GM21381 (cell line): ENCODE results near the gene DDX27.

Experiments used
- ATAC-seq: cut with Tn5 transposase; IDR thresholded peaks from one replicate; pipeline ENCODE4 v1.9.1; 2021; ENCODE audit warnings: mild to moderate bottlenecking, moderate library complexity; ENCODE audit not compliant: unreplicated experiment

The DDX27 gene

GRCh38 chr20:49245921-49246740 is 26.9 kb downstream of the DDX27 start:
- no peak for ATAC-seq

GRCh38 chr20:49247169-49247723 is 28.0 kb downstream of the DDX27 start:
- ATAC-seq, result no peak

GRCh38 chr20:49247792-49248191 is 28.6 kb downstream of the DDX27 start:
- no peak for ATAC-seq

GRCh38 chr20:49248301-49248700 is 29.1 kb downstream of the DDX27 start:
- no peak for ATAC-seq

- no peak for ATAC-seq
These were observed 29.9 kb downstream of the DDX27 start for GRCh38 chr20:49248879-49249665.

GRCh38 chr20:49252556-49253350 is 33.5 kb downstream of the DDX27 start:
- ATAC-seq, result no peak

- ATAC-seq, result no peak
These were observed 37.0 kb downstream of the DDX27 start for GRCh38 chr20:49256261-49256660.

GRCh38 chr20:49259284-49259683 is 40.1 kb downstream of the DDX27 start:
- ATAC-seq, result no peak

- ATAC-seq, result no peak
These were observed 40.6 kb downstream of the DDX27 start for GRCh38 chr20:49259799-49260198.

GRCh38 chr20:49260218-49260617 is 41.0 kb downstream of the DDX27 start:
- no peak for ATAC-seq

GRCh38 chr20:49261173-49261572 is 42.0 kb downstream of the DDX27 start:
- ATAC-seq, result no peak

- no peak for ATAC-seq
These were observed 43.2 kb downstream of the DDX27 start for GRCh38 chr20:49262444-49262843.

GRCh38 chr20:49267327-49267726 is 48.1 kb downstream of the DDX27 start:
- no peak for ATAC-seq

GRCh38 chr20:49268600-49269365 is 49.6 kb downstream of the DDX27 start:
- no peak for ATAC-seq

GRCh38 chr20:49270177-49270576 is 51.0 kb downstream of the DDX27 start:
- no peak for ATAC-seq

GRCh38 chr20:49270736-49271135 is 51.5 kb downstream of the DDX27 start:
- ATAC-seq, result no peak

GRCh38 chr20:49272654-49273053 is 53.4 kb downstream of the DDX27 start:
- no peak for ATAC-seq

- ATAC-seq, result no peak
These were observed 54.6 kb downstream of the DDX27 start for GRCh38 chr20:49273696-49274277.

GRCh38 chr20:49275216-49275615 is 56.0 kb downstream of the DDX27 start:
- ATAC-seq, result no peak

- no peak for ATAC-seq
These were observed 56.4 kb downstream of the DDX27 start for GRCh38 chr20:49275636-49276035.
